ENCODE data around the gene GSK3B.
A peak's percentile ranks its signal among the peaks of the same experiment; 100 is the strongest.

The GSK3B gene

DNA sequence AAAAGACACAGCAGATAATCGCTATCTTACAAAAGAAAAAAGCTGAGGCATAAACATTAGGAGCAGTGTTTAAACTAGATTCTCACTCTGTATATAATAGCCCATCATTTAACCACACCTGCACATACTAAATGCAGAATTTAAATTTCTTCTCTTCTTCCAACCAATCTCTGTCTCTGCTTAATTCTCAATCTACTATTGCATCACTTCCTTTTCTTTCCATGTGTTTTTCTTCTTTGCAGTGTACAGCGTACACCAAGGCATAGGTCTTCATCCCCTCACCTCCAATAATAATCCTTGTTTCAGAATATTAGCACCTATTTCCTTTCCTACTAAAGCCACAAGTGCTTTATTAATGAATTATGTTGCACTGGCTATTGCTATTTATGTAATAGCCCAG lies 221.5 kb downstream of the GSK3B start:
- no peak for DNase-seq

DNA sequence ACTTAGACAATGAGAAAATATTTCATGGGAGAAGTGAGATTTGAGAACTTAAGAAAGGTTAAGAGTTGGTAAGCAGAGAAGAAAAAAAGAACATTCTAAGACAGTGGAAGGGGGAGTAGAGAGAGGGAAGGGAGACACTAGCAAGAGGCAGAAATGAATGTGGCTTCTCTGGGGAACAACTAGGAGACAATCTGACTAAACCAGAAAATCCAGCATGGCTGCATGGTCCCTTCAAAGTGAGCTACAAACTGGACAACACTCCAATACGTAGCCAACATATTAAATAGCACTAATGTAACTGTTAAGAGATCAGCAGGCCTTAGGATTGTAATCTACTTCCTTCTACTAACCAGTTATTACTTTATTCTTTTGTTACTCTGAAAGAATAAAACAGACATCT lies 222.7 kb downstream of the GSK3B start:
- no peak for DNase-seq

DNA sequence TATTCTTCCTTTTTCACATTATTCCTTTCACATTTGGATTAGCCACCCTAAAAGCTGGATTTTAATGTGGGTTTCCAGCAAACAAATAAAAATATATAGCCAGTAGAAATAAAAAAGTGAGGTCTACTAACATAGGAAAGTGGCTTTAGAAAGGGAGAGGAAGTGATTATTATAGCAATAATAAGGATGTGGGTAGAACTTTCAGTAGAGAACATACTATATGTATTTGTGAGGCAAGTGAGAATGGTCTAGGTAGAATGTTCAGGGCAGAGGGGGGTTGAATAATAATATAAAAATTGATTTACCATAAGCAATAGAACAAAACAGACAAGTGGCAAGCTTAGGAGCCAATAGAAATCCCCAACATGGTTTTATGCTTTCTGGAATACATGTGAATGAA lies 223.7 kb downstream of the GSK3B start:
- DNase-seq, result no peak

DNA sequence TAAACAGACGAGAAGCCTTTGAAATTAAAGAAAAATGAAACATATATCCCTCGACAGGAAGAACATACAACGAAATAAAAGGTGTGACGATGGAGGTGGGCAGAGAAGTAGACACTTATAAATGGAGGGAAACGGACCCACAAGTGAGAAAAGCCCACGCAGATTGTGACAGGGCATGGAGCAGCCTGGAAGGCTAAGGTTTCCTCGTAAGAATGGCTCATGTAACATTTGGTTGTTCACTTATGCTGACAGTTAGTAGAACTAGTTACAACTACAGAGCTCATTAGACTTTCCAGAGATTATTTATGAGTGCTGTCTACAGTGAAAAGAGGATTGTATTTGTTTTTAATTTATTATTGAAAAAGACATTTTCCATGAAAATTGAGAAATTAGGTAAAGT lies 229.8 kb downstream of the GSK3B start:
- no peak for DNase-seq

DNA sequence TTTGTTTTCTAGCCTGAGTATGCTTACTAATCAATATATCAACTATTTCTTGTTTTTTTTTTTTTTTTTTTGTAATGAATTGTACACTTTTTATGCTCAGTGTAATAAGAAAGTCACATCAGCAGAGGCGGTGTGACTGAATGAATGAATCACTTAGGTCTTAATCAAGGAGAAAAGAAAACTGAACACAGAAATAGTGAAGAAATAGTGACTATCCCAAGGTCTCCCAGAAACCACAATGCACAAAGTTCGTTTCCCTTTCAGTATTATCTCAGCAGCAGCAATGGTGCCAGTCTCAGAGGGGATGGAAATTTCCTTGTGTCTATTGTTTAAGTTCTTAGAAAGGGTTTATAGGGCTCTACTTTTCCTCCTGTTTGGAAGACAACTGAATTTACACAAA lies 231.6 kb downstream of the GSK3B start:
- no peak for DNase-seq

DNA sequence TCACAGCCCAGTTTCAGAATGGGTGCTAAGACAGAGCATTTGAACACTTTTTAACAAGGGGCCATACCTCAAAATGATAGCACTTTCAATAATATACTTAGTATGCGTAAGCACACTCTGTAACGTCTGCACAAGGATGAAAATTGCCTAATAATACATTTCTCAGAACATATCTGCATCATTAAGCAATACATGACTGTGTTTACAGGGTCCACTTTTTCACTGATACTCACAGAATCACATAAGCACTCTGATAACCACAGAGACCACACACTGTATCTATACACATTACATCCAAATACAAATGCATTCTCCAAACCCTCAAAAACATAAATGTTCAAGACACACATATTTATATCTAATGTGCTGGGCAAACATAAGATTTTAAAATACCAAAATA lies 232.6 kb downstream of the GSK3B start:
- DNase-seq, result no peak

DNA sequence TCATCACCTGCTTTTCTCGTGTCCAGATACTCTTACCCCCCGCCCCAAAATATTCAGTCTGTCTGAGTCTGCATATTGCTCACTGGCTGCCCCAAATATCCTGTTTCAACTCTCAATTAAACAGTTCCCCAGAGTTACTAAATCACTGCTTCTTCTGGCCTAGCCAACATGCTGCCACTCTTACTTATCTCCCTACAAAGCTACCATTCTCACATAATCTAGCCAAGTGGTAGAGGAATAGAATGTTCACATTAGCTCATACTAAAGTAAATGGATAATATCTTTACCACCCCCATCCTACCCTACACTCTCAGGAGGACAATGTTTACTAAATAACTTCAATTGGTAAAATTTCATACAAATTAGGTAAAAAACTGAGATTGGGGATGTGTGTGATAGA lies 234.5 kb downstream of the GSK3B start:
- no peak for DNase-seq

DNA sequence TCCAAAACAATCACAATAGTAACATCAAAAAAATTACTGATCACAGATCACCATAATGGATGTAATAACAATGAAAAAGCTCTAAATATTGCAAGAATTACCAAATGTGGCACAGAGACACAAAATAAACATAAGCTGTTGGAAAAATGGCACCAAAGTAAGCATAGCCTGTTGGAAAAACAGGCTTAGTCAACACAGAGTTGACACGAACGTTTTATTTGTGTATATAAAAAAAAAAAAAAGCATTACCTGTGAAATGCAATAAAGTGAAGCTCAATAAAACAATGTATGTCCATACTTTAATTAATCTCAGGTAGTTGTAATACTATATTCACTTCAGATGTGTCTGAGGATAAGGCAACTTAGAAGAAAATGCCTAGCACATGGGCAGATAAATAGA lies 235.3 kb downstream of the GSK3B start:
- no peak for DNase-seq

DNA sequence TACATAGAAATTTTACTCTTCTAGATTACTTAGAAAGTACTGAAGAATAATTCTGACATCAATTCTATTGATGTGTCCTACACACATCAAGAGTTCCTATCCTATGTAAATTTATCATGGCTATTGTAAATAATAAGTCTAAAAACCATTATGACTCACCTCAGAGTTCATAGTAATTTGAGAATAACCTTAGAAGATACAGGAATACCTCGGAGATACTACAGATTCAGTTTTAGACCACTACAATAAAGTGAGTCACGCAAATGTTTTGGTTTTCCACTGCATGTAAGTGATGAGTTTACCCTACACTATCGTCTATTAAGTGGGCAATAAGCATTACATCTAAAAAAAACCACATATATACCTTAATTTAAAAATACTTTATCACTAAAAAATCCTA lies 237.6 kb downstream of the GSK3B start:
- DNase-seq, result no peak

DNA sequence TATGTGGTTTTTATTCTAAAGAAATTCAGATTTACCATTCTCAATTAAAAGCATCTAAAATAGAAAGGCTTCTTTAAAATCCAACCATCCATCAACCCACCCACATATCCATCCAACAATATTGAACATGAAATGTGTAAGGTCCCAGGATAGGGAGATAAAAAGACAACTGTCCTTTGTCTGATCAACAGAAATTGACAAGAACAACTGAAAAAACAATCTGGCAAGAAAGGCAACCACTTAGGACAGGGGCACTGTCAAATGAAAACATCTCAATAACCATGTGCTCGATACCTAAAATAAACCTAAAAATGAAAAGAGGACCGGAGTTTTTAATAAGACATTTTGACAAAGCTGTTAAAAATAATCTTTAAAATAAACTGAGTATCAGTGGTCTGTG lies 245.1 kb downstream of the GSK3B start:
- DNase-seq, result no peak

DNA sequence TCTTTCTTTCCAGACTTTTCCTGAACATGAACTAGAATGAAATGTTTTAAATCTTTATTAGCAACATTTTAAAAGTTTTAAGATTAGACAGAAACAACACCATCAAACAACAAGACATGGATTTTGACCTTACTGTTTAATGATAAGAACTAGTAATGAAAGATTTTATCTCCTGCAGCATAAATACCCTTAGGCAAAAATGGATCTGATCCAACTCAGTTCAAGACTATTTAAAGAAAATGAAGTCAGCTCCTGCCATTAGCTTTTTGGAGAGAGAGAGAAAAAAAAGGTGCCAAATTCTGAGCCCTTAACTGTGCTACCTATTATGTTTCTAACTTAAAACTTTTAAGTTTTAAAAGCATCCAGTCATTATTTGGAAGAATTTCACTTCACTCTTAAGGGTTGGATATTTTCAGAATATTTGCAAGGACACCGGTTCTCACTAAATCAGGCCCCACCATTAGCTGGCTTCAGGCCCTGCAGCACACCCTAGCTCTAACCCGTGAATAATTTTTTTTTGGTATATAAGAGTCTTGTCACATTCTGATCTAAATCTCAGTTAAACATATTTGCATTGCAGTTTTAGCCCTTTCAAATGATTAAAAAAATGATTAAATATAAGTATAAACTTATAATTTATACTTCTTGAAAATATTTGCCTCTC lies 252.3 kb downstream of the GSK3B start:
- no peak for DNase-seq

DNA sequence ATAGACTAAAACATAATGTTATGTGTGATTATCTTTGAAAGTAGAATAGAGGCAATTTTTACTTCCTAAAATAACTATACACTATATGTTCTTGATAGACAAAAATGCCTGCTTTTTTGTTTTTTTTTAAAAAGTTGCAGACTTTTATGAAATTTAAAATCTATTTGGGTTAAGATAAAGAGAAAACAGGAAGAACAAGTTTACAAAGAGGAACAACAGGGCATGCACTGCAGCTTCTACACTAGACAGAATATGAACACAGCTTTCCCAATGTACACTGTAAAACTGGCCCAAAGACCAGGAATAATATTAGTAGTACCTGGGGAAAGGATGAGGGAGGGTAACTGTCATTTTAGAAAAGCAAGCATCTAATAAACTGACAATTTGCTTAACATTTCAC lies 258.7 kb downstream of the GSK3B start:
- peak in 2 of 4 experiments; percentile 51 to 59 for DNase-seq

DNA sequence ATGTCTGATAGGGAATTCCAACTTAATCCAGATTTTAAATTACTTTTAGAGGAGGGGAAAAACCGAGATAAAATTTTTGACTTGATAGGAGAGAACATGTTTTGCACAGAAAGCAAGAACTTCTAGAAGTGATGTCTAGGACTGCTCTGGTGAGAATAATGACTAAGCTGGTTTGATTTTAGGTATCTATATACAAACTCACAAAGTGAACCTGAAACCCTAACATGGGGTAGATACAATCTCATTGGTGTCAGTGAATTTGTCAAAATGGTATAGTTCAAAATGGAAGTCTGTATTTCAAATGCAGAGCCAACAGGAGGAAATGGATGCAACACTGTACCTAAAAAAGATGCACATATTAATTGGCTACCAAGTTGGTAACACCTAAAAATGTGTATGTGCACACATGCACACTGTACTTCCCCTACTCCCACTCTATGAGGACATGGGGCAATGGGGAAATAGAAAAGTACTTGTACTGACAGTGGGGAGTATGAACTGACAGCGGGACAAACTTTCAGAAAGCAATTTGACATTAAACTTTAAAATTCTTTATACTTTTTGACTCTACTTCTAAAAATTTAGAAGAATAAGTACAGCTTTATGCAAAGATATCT lies 259.4 kb downstream of the GSK3B start:
- DNase-seq, result peak; percentile 33 to 67 (median 49)

DNA sequence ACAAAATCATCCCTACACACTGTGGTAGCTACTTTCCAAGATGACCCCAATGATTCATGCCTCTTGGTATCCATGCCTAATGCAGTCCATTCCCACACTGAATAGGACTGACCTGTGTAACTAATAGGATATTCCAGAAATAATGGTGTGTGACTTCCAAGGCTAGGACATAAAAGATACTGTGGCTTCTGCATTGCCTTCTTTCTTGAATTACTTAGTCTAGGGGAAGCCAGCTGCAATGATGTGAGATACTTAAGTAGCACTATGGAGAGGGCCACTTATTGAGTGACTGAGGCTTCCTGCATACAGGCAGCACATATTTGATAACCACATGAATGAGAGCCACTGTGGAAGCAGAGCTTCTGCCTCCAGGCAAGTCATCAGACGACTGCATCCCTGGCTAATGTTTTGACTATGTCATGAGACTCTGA lies 262.3 kb downstream of the GSK3B start:
- no peak for DNase-seq

DNA sequence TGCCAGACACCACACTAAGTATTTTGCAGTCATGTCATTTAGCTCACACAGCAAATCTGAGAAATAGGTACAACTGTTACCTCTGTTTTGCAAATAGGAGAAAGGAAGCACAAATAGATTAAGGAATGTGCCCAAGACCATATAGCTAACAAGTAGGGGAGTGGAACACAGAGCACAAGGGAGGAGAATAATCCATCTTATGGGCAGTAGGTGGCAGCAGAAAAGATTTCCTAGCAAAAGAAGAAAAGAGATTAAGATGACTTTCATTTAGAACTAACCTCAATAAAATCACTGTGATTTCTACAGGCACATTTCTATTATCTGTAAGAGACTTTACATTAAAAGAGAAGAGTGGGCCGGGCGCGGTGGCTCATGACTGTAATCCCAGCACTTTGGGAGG lies 263.2 kb downstream of the GSK3B start:
- no peak for DNase-seq

DNA sequence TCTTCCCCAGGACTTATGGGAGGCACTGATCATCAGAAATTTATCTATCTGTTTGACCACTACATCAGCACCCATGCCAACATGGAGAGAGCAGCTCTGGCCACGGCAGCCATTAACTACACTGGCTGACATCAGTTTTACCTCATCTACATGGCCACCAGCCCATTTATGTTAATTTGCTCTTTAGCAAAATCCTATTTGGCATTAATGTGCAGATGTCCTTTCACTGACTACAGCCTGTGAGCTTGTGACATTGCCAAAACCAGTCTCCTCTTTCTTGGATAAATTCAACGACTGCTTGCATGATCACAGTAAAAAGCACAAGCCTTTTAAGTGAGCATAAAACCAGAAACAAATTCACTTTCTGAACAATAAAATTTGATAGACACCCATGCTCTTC lies 264.8 kb downstream of the GSK3B start:
- DNase-seq, result no peak

DNA sequence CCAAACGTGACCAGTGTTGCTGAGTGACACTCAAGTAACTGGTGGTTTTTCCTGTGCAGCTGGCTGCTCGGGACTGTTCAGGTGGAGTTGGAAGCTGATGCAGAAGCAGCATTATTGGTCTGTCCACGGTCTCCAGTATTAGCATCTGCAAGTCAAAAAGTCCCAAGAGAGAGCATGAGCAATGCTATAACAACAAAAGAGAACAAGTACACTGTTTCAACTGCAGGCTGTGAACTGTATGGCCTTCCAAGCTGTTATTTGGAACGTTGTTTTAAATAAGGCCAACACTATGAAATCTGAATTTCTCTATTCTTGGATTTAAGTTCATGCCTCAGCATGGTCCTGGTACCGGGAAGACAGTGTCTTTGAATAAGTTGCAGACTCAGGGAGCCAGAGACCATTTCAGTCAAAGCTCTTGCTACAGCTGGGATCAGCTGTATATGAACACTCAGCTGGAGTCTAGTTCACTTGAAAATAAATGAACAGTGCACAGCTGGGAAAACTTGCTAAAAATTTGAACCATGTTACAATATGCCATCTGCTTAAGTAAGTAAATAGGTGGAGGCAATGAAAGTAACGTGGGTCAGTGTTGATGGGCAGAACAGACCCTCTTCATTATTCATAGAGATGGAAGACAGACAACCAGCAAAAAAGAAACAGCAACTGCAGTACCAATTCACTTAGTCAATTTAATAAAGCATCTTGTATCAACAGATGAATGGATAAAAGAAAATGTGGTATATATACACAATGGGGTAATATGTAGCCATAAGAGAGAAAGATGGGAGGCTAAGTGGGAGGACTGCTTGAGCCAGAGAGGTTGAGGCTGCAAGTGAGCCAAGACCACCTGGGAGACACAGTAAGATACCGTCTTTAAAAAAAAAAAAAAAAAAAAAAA lies 267.3 kb downstream of the GSK3B start:
- no peak for DNase-seq

DNA sequence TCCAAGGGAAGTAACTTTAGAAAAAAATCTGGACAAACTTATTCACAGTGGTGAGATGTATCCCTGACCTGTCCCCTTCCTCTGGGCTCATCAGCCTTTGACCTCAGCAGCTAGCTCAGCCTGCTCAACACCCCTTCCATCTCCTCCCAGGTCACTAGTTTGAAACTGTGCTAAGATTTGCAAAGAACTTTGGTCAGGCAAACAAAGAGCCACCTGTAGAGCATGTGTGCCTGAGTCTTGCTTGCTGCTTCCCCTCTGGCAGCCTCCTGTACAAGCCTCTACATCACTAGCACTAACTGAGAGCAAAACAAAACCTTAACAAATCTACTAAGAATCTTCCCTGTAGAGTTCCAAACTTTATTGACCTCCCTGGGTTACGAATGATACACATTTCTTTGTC lies 268.4 kb downstream of the GSK3B start:
- DNase-seq, result no peak

DNA sequence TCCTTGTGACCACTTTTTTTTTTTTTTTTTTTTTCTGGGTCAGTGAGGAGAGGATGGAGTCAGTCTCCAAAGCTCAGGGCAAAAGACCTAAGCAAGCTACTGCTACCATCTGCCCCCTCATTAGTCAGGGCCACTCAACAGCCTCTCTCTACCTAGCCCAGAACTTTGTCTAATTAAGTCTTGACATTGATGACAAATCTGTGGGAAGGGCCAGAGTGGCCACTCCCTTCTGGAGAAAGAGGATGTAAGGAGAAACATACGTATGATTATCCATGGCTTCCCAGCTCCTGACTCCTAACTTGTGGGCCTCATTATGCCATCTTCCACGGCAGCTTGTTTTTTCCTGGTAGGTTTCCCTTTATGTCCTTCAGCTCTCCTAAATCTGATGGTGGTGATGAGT lies 274.4 kb downstream of the GSK3B start:
- peak in 1 of 4 experiments; percentile 12 for DNase-seq

DNA sequence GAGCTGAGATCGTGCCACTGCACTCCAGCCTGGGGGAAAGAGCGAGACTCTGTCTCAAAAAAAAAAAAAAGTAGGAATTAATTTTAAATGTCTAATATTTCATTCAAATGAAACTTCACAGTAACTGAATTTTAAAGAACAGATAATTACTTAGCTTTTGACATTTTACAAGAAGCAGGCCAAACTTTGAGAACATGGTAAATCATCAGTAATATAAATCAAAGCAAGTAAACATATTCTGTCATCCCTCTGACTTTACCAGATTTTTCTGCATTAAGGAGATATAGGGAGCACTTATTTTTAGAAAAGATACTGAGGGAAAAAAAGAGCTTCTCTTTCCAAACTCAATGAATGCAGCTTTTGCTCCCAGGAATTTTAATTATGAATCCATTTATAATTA lies 275.3 kb downstream of the GSK3B start:
- no peak for DNase-seq

DNA sequence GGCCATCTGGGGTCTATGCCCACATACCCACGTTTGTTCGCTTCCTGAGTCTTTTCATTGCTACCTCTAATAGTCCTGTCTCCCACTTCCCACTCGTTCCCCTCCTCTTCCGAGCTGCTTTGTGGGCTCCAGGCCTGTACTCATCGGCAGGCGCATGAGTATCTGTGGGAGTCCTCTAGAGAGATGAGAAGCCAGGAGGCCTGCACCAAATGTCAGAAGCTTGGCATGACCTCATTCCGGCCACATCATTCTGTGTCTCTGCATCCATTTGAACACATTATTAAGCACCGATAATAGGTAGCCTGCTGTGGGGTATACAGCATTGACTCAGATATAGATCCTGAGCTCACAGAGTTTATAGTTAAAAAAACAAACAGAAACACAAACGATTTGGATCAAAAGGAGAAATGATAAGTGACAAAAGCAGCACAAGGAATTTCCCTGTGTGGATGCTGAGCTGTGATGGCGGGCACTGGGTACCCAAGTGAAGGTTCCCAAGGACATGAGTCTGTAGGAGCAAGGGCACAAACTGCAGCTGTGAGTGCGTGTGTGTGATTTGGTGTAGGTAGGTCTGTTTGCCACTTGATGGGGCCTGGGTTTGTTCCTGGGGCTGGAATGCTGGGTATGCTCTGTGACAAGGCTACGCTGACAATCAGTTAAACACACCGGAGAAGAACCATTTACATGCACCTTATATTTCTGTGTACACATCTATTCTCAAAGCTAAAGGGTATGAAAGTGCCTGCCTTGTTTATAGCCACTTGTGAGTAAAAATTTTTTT lies 276.5 kb downstream of the GSK3B start:
- no peak for DNase-seq

DNA sequence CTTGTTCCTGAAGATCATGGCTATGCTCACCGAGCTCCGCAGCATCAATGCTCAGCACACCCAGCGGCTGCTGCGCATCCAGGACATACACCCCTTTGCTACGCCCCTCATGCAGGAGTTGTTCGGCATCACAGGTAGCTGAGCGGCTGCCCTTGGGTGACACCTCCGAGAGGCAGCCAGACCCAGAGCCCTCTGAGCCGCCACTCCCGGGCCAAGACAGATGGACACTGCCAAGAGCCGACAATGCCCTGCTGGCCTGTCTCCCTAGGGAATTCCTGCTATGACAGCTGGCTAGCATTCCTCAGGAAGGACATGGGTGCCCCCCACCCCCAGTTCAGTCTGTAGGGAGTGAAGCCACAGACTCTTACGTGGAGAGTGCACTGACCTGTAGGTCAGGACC lies 277.2 kb downstream of the GSK3B start:
- no peak for DNase-seq

DNA sequence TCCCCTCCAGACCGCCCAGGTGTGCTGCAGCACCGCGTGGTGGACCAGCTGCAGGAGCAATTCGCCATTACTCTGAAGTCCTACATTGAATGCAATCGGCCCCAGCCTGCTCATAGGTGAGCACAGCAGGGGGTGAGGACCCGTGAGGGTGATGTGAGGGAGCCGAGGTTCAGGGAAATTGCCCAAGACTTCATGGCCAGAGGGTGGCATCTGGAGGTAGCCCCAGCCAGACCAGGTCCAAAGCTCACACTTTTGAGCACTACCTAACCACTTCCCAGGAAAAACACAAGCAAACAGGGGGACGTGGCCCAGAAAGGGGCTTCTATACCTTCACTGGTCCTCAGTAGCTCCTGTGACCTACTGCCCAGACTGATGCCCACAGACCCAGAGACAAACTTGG lies 278.5 kb downstream of the GSK3B start:
- DNase-seq, result no peak
